Measurements from ENCODE around the gene FLNB. TPM values are rescaled to one million over a fixed set of nuclear protein-coding genes. Genes with fewer than 3 reads are reported as not detected.

The FLNB gene
- total RNA-seq, 2 experiments from 2014 or later, result 26.3 to 28.4 TPM

- CTCF ChIA-PET, result interaction anchor here (0.6 to 2.9 kb wide), 6 partner anchors 9 to 898 kb away, joined by 3 to 15 read pairs (median 3); partner anchors contain the start of gene FLNB
- peak overlapping the region; percentile 37 for H3K27ac Mint-ChIP-seq
- POLR2A ChIA-PET, result interaction anchor here (1.3 kb wide), 1 partner anchor 63 kb away, joined by 3 read pairs; no protein-coding TSS in a partner anchor
- DNase-seq (peak; percentile 20), ATAC-seq (peak; percentile 76)
- H3K4me3 Mint-ChIP-seq, result peak overlapping the region; percentile 64
- intact Hi-C loops (cut with micrococcal nuclease), result no loop called here
- TF ChIP-seq CTCF (IDR thresholded peaks at IDR 0.05), result peak; percentile 27
- H3K36me3 Mint-ChIP-seq (ENCODE audit: low read depth), result no peaks in the 10 kb centered on the region
- peaks cover 11% of the 10 kb centered on the region for H3K4me1 Mint-ChIP-seq (ENCODE audit: low read depth)
- H3K27me3 Mint-ChIP-seq, result no peaks in the 10 kb centered on the region
- no peaks in the 10 kb centered on the region for H3K9me3 Mint-ChIP-seq
Observed at GRCh38 chr3:57998366-57999283, 9.6 kb upstream of the FLNB start.

DNA sequence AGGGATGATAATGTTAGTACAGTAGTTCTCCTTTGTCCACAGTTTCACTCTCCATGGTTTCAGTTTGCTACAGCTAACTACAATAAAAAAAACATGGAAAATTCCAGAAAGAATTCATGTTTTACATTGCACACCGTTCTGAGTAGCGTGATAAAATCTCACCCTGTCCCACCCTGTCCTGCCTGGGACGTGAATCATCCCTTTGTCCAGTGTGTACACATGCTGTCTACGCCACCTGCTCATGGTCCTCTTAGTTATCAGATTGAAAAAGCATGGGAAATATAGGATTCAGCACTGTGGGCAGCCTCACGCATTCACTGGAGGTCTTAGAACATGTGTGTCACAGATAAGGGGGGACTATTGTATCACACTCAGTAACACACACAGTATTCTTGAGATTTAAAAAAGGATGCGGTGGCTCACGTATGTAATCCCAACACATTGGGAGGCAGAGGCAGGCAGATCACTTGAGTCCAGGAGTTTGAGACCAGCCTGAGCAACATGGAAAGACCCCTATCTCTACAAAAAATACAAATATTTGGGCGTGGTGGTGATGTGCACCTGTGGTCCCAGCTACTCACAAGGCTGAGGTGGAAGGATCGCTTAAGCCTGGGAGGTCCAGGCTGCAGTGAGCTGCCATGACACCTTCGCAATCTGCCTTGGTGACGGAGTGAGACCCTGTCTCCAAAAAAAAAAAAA, 8.7 kb upstream of the FLNB start:
- POLR2A ChIA-PET, result interaction anchor here (1.3 kb wide), 1 partner anchor 64 kb away, joined by 3 read pairs; no protein-coding TSS in a partner anchor
- CTCF ChIA-PET, result interaction anchor here (0.8 to 2.9 kb wide), 3 partner anchors 9 to 179 kb away, joined by 3 to 15 read pairs (median 5); partner anchors contain the start of gene FLNB
- no peak overlapping the region for H3K27ac Mint-ChIP-seq
- no peaks in the 10 kb centered on the region for H3K27me3 Mint-ChIP-seq
- H3K36me3 Mint-ChIP-seq (ENCODE audit: low read depth), result no peaks in the 10 kb centered on the region
- no peaks in the 10 kb centered on the region for H3K9me3 Mint-ChIP-seq
- DNase-seq, result no peak
- ATAC-seq, result no peak
- H3K4me3 Mint-ChIP-seq, result no peak overlapping the region
- peaks cover 11% of the 10 kb centered on the region for H3K4me1 Mint-ChIP-seq (ENCODE audit: low read depth)
- intact Hi-C loops (cut with micrococcal nuclease), result no loop called here
- no peak for TF ChIP-seq CTCF (IDR thresholded peaks at IDR 0.05)

DNA sequence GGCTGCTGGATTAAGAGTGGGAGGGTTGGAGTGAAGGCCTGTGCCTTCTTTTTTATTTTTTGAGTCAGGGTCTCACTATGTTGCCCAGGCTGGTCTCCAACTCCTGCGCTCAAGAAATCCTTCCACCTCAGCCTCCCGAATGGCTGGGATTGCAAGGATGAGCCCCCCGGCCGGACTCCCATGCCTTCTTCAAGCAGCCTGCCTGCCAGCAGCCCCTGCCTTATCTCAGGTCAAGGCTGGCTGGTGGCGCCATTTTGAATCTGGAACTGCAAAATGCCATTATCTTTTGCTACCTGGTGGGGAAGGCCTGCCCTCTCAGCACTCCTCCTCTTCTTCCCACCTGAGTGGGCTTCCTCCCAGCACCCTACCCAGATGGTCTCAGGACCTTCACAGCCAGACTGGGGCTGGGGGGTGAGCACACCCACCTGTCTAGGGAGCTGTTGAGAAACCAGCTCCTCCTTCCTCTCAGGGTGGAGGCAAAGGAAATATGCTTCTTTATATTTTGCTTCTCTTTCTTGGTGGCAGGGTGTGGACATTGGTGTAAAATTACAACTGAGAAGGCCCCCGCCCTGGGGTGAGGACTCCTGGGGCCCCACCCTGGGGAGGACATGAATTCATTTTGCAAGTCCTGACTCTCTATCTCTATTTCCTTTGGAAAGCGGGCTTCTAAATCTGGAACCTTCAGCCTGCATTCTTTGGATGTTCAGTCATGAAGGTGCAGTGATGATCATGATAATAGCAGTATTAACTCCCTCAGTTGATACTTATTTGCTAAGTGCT, 7.7 kb upstream of the FLNB start:
- ATAC-seq, result no peak
- Mint-ChIP-seq H3K27me3 (no peaks in the 10 kb centered on the region), H3K4me3 (no peak overlapping the region), H3K36me3 (ENCODE audit: low read depth) (no peaks in the 10 kb centered on the region), H3K4me1 (ENCODE audit: low read depth) (peaks cover 11% of the 10 kb centered on the region), H3K27ac (no peak overlapping the region), H3K9me3 (no peaks in the 10 kb centered on the region)
- no peak for TF ChIP-seq CTCF (IDR thresholded peaks at IDR 0.05)
- ChIA-PET POLR2A (no interaction called here), CTCF (no interaction called here)
- intact Hi-C loops (cut with micrococcal nuclease), result no loop called here
- DNase-seq, result no peak

DNA sequence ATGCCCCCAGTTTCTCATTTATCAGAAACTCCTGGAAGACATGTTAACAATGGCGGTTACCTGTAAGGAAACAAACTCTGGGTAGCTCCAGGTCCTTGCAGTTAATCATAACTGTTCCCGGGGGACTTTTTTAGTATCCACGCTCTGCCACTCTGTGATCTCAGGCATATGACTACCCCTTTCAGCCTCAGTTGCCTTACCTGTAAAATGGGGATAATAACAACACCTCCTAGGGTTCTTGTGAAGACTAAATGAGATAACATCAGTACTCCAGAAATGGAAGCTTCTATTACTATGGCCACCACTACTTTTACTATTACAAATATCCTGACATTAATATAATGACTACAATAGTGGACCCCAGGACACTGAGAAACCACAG, 7.1 kb upstream of the FLNB start:
- Mint-ChIP-seq H3K27me3 (no peaks in the 10 kb centered on the region), H3K9me3 (no peaks in the 10 kb centered on the region), H3K4me3 (no peak overlapping the region), H3K27ac (no peak overlapping the region), H3K36me3 (ENCODE audit: low read depth) (no peaks in the 10 kb centered on the region), H3K4me1 (ENCODE audit: low read depth) (peaks cover 11% of the 10 kb centered on the region)
- intact Hi-C loops (cut with micrococcal nuclease), result no loop called here
- ChIA-PET CTCF (no interaction called here), POLR2A (no interaction called here)
- no peak for TF ChIP-seq CTCF (IDR thresholded peaks at IDR 0.05)
- DNase-seq (no peak), ATAC-seq (no peak)
